ENCODE results near the gene ALKAL2. TPM values are rescaled to one million over a fixed set of nuclear protein-coding genes. Genes with fewer than 3 reads are reported as not detected.

The ALKAL2 gene
- total and polyA plus RNA-seq, 2 donors (not counting 3 experiments of a cell fraction or from before 2014, with no cell fraction given) = not detected

DNA sequence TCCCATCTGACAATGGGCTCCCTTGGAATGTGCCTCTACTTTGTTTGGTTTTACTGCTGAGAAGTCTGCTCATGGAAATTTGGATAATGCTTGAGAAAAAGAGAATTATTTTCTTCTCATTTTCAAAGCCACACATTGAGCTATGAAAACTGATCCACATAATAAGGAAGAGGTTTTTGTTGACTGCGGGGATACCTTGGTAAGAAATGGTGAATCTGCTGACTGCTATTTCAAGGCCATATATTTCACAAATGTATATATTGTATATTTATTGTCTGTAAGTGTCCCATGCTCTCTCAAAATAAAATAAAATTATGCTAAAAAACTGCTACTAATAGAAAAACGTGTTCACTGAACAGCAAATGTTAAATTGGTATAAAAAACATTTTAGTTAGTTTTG lies 39.2 kb downstream of the ALKAL2 start:
- intact Hi-C loops (cut with micrococcal nuclease) (no loop called here), dilution Hi-C loops (cut with MboI; ENCODE audit: extremely low pct_ligation_motif_present, low sequenced_read_pairs) (no loop called here)
- Histone ChIP-seq H3K36me3 (ENCODE audit: control insufficient read depth in 2 of 2, extremely low read depth in 1 of 2, insufficient read depth in 2 of 2, low read length in 2 of 2) (peaks cover 0 to 5% of the 10 kb centered on the region in 2 experiments), H3K9me3 (replicated peaks; ENCODE audit: control insufficient read depth, insufficient read depth, low read length) (no peaks in the 10 kb centered on the region), H3K27me3 (ENCODE audit: control insufficient read depth in 2 of 2, insufficient read depth in 2 of 2, low read length in 2 of 2) (no peaks in the 10 kb centered on the region), H3K4me1 (ENCODE audit: control insufficient read depth, extremely low read depth, insufficient read depth, low read length) (no peaks in the 10 kb centered on the region), H2AFZ (ENCODE audit: low read depth, low read length) (no peak overlapping the region), H3K4me3 (replicated peaks in 1 of 3; ENCODE audit: insufficient read depth in 1 of 3, low read depth in 1 of 3, low read length in 3 of 3) (no peak overlapping the region), H4K20me1 (replicated peaks; ENCODE audit: control insufficient read depth, extremely low read depth, insufficient read depth, low read length) (no peaks in the 10 kb centered on the region), H3K4me2 (ENCODE audit: insufficient read depth, low read length) (no peak overlapping the region), H3K9ac (replicated peaks; ENCODE audit: extremely low read depth, insufficient read depth, low read length) (no peak overlapping the region), H3K79me2 (ENCODE audit: control insufficient read depth, insufficient read depth, low read length) (no peaks in the 10 kb centered on the region), H3K9me1 (replicated peaks; ENCODE audit: control insufficient read depth, extremely low read depth, insufficient read depth, low read length) (no peaks in the 10 kb centered on the region), H3K27ac (ENCODE audit: insufficient read depth, low read depth, low read length) (no peak overlapping the region)
- no peak for FAIRE-seq
- DNase-seq (ENCODE audit: low read depth, low spot score) = no peak
- no TSS peak for BruUV-seq (replicated peaks)
- no peak for TF ChIP-seq MAX (IDR thresholded peaks at IDR 0.05; ENCODE audit: insufficient read depth, insufficient read length)
- TF ChIP-seq GATA2 (IDR thresholded peaks at IDR 0.05; ENCODE audit: insufficient read depth, insufficient read length, low read depth, low read length) = no peak
- TF ChIP-seq EZH2 (IDR thresholded peaks at IDR 0.05; ENCODE audit: borderline replicate concordance, low read depth, low read length, severe bottlenecking) = no peak
- TF ChIP-seq MYC (IDR thresholded peaks at IDR 0.05; ENCODE audit: low read depth, low read length) = no peak
- no peak for TF ChIP-seq FOS (IDR thresholded peaks at IDR 0.05; ENCODE audit: borderline replicate concordance, insufficient read depth, low read length)
- TF ChIP-seq POLR2A (IDR thresholded peaks at IDR 0.05; ENCODE audit: low read depth, low read length) = no peak
- TF ChIP-seq POLR2AphosphoS5 (IDR thresholded peaks at IDR 0.05; ENCODE audit: insufficient read depth, low read depth, low read length) = no peak
- TF ChIP-seq, protein P1, sequence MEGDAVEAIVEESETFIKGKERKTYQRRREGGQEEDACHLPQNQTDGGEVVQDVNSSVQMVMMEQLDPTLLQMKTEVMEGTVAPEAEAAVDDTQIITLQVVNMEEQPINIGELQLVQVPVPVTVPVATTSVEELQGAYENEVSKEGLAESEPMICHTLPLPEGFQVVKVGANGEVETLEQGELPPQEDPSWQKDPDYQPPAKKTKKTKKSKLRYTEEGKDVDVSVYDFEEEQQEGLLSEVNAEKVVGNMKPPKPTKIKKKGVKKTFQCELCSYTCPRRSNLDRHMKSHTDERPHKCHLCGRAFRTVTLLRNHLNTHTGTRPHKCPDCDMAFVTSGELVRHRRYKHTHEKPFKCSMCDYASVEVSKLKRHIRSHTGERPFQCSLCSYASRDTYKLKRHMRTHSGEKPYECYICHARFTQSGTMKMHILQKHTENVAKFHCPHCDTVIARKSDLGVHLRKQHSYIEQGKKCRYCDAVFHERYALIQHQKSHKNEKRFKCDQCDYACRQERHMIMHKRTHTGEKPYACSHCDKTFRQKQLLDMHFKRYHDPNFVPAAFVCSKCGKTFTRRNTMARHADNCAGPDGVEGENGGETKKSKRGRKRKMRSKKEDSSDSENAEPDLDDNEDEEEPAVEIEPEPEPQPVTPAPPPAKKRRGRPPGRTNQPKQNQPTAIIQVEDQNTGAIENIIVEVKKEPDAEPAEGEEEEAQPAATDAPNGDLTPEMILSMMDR (IDR thresholded peaks at IDR 0.05; ENCODE audit: extremely low read depth in 1 of 2, insufficient read depth in 1 of 2, low read depth in 1 of 2, low read length in 2 of 2) = no peak
- no peak for TF ChIP-seq JUN (IDR thresholded peaks at IDR 0.05; ENCODE audit: borderline replicate concordance, insufficient read depth, insufficient read length, low read depth)
- ChIA-PET CTCF (interaction anchor here (1.1 kb wide), 1 partner anchor 42 kb away, joined by 3 read pairs; no protein-coding TSS in a partner anchor), POLR2A (no interaction called here)
